ENCODE data around the gene AMDHD1. TPM values are rescaled to one million over a fixed set of nuclear protein-coding genes. Genes with fewer than 3 reads are reported as not detected.

The AMDHD1 gene
- total and polyA plus RNA-seq, 7 experiments from 2014 or later, result 0.32 to 2.4 (median 0.77) TPM

DNA sequence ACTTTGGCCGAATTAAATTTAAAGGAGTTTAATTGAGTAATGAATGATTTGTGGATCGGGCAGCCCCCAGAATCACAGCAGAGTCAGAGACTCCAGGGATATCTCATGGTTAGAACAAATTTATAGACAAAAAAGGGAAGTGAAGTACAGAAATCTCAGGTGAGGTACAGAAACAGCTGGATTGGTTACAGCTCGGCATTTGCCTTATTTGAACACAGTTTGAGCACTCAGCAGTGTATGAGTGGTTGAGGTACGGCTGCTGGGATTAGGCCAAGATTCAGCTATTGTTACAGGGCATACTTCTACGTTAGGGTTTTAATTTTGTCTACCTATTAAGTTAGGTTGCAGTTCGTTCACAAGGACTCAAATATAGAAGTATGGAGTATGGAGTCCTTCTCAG lies 24.0 kb upstream of the AMDHD1 start:
- no peak overlapping the region for H3K4me3 Mint-ChIP-seq
- H3K9me3 Mint-ChIP-seq, result no peaks in the 10 kb centered on the region
- ChIA-PET POLR2A (interaction anchor here (0.7 kb wide), 1 partner anchor 238 kb away, joined by 3 read pairs; no protein-coding TSS in a partner anchor), CTCF (interaction anchor here (0.6 to 5.7 kb wide), 5 partner anchors 35 to 79 kb away, joined by 3 to 85 read pairs (median 4); partner anchors contain the start of gene HAL)
- H3K4me1 Mint-ChIP-seq, result peaks cover 0 to 2% (median 0%) of the 10 kb centered on the region in 7 donors
- Histone ChIP-seq H3K4me3 (ENCODE audit: low read length) (no peak overlapping the region), H3K36me3 (ENCODE audit: control insufficient read depth in 2 of 3, insufficient read depth in 3 of 3, low read length in 3 of 3) (no peaks in the 10 kb centered on the region), H3K4me1 (ENCODE audit: control insufficient read depth in 2 of 2, insufficient read depth in 2 of 2, low read length in 2 of 2) (no peaks in the 10 kb centered on the region), H3K27ac (ENCODE audit: low read depth, low read length) (no peak overlapping the region), H3K27me3 (ENCODE audit: control insufficient read depth in 2 of 2, insufficient read depth in 2 of 2, low read length in 2 of 2) (no peaks in the 10 kb centered on the region), H3K9me3 (ENCODE audit: control insufficient read depth in 2 of 3, low read length in 3 of 3) (no peaks in the 10 kb centered on the region)
- intact Hi-C loops (cut with micrococcal nuclease), result loop anchor here (2.0 kb wide), 4 partner anchors 24 to 214 kb away; partner anchors contain the start of genes AMDHD1 (in 1 of the 2), CCDC38 (in 1 of the 2) and SNRPF (in 1 of the 2)
- H3K36me3 Mint-ChIP-seq, result no peaks in the 10 kb centered on the region
- H3K27me3 Mint-ChIP-seq, result peaks cover 0 to 15% (median 4%) of the 10 kb centered on the region in 5 donors
- no peak for ATAC-seq
- DNase-seq, result no peak
- H3K27ac Mint-ChIP-seq, result no peak overlapping the region

DNA sequence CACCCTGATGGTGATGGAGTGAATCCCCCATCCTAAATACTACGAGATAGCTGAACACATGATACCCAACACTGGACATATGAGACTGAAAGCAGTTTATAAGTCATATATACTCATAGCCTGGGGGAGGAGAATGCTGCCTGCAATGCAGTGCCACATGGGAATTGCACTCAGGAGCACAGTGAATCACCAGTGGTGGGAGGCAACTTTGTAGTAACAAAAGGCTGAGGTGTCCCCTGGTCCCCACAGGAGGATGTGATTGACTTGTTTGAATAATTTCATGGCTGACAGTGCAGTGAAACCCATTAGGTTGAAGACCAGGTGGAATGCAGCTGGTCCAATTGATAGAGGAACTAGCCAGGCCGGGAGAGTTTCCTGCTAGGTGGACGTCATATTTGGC lies 20.9 kb upstream of the AMDHD1 start:
- intact Hi-C loops (cut with micrococcal nuclease), result no loop called here
- Histone ChIP-seq H3K4me3 (ENCODE audit: low read length) (no peak overlapping the region), H3K36me3 (ENCODE audit: control insufficient read depth in 2 of 3, insufficient read depth in 3 of 3, low read length in 3 of 3) (no peaks in the 10 kb centered on the region), H3K9me3 (ENCODE audit: control insufficient read depth in 2 of 3, low read length in 3 of 3) (no peaks in the 10 kb centered on the region), H3K4me1 (ENCODE audit: control insufficient read depth in 2 of 2, insufficient read depth in 2 of 2, low read length in 2 of 2) (no peaks in the 10 kb centered on the region), H3K27ac (ENCODE audit: low read depth, low read length) (no peak overlapping the region), H3K27me3 (ENCODE audit: control insufficient read depth in 2 of 2, insufficient read depth in 2 of 2, low read length in 2 of 2) (no peaks in the 10 kb centered on the region)
- Mint-ChIP-seq H3K27me3 (peaks cover 0 to 2% (median 0%) of the 10 kb centered on the region in 5 donors), H3K9me3 (peaks cover 0 to 3% (median 0%) of the 10 kb centered on the region in 11 donors), H3K4me3 (no peak overlapping the region), H3K27ac (peak overlapping the region in 1 of 9 donors; percentile 78), H3K4me1 (no peaks in the 10 kb centered on the region), H3K36me3 (no peaks in the 10 kb centered on the region)
- ATAC-seq (no peak), DNase-seq (no peak)
- ChIA-PET CTCF (interaction anchor here (0.6 to 1.3 kb wide), 2 partner anchors 76 to 594 kb away, joined by 3 to 5 read pairs; no protein-coding TSS in a partner anchor), POLR2A (no interaction called here)

DNA sequence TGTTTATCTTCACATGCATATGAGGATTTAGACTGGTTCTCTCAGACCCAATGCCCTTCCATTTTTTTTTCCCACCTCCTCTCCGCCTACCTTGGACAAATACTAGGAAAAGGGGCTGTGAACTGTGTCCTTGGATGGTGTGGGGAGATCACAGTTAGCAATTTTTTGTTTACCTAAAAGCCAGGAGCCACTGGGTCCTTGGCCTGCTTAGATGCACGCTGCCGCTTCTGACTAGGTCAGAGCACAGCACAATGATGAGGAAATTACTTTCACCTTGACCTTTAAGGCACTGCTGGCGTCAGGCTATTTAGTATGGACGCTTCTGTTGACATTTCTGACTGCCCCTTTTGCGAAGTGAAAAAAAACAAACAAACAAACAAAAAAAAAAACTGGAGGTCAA lies 2.6 kb upstream of the AMDHD1 start:
- no peak overlapping the region for H3K27ac ChIP-seq (ENCODE audit: low read depth, low read length)

DNA sequence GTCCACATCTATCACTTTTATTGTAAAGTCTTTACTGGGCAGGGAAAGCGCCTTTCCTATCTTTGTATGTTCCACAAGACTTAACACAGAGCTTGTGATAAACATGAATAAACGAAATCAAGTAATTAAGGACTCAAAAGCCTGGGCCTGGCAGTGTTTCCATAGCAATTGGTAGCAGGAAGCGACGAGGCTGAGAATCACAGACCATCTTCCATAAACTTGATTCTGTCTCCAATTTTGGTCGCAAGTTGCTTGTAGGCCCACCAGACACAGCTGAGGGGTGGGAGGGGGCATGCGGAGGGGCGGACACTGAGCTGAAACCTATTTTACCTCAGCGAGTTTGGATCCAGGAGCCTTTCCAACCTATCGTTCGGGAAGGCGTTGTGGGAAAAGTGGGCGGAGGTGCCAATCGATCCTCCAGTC lies 1.0 kb upstream of the AMDHD1 start:
- peak in 4 of 9 donors; percentile 4 to 18 (median 13) for DNase-seq
- H3K27me3 Mint-ChIP-seq, result peaks cover 0 to 27% (median 0%) of the 10 kb centered on the region in 5 donors
- H3K4me3 Mint-ChIP-seq, result peak overlapping the region; percentile 88 to 99 (median 96)
- no peaks in the 10 kb centered on the region for H3K27me3 ChIP-seq (ENCODE audit: control insufficient read depth in 2 of 2, insufficient read depth in 2 of 2, low read length in 2 of 2)
- H3K36me3 ChIP-seq (ENCODE audit: control insufficient read depth in 2 of 3, insufficient read depth in 3 of 3, low read length in 3 of 3), result peaks cover 0 to 10% (median 0%) of the 10 kb centered on the region in 3 experiments
- ATAC-seq, result no peak
- H3K27ac Mint-ChIP-seq, result peak overlapping the region in 8 of 9 donors; percentile 25 to 97 (median 89)
- ChIA-PET POLR2A (interaction anchor here (0.5 to 2.8 kb wide), 7 partner anchors 9 to 725 kb away, joined by 3 to 21 read pairs (median 3); partner anchors contain the start of genes FGD6 and VEZT), CTCF (interaction anchor here (1.2 to 1.4 kb wide), 2 partner anchors 24 to 57 kb away, joined by 4 read pairs; no protein-coding TSS in a partner anchor)
- H3K36me3 Mint-ChIP-seq, result no peaks in the 10 kb centered on the region
- intact Hi-C loops (cut with micrococcal nuclease), result loop anchor here (1.0 to 10.0 kb wide), 17 partner anchors 23 to 1480 kb away; partner anchors contain the start of genes CDK17 (in 2 of the 2), NDUFA12 (in 2 of the 2), NEDD1 (in 2 of the 2) and SNRPF (in 2 of the 2)
- no peaks in the 10 kb centered on the region for H3K9me3 Mint-ChIP-seq
- peak overlapping the region; percentile 93 for H3K4me3 ChIP-seq (ENCODE audit: low read length)
- peak overlapping the region; percentile 86 for H3K27ac ChIP-seq (ENCODE audit: low read depth, low read length)
- H3K4me1 Mint-ChIP-seq, result peaks cover 4 to 12% (median 10%) of the 10 kb centered on the region in 7 donors
- H3K4me1 ChIP-seq (ENCODE audit: control insufficient read depth in 2 of 2, insufficient read depth in 2 of 2, low read length in 2 of 2), result peaks cover 6% of the 10 kb centered on the region in 2 donors
- no peaks in the 10 kb centered on the region for H3K9me3 ChIP-seq (ENCODE audit: control insufficient read depth in 2 of 3, low read length in 3 of 3)

More for the DNA sequence above, 2.6 kb upstream of the AMDHD1 start:
- Mint-ChIP-seq H3K4me3 (no peak overlapping the region), H3K36me3 (no peaks in the 10 kb centered on the region), H3K27me3 (peaks cover 0 to 23% (median 0%) of the 10 kb centered on the region in 5 donors), H3K4me1 (peaks cover 4 to 12% (median 10%) of the 10 kb centered on the region in 7 donors), H3K9me3 (no peaks in the 10 kb centered on the region), H3K27ac (peak overlapping the region in 2 of 9 donors; percentile 11 to 33)
- intact Hi-C loops (cut with micrococcal nuclease), result loop anchor here (5.0 to 10.0 kb wide), 4 partner anchors 257 to 1478 kb away; partner anchors contain the start of gene NEDD1 (in 1 of the 2)
- Histone ChIP-seq H3K4me1 (ENCODE audit: control insufficient read depth in 2 of 2, insufficient read depth in 2 of 2, low read length in 2 of 2) (peaks cover 6% of the 10 kb centered on the region in 2 donors), H3K27me3 (ENCODE audit: control insufficient read depth in 2 of 2, insufficient read depth in 2 of 2, low read length in 2 of 2) (no peaks in the 10 kb centered on the region), H3K36me3 (ENCODE audit: control insufficient read depth in 2 of 3, insufficient read depth in 3 of 3, low read length in 3 of 3) (peaks cover 0 to 10% (median 0%) of the 10 kb centered on the region in 3 experiments), H3K9me3 (ENCODE audit: control insufficient read depth in 2 of 3, low read length in 3 of 3) (no peaks in the 10 kb centered on the region), H3K4me3 (ENCODE audit: low read length) (no peak overlapping the region)
- ATAC-seq (no peak), DNase-seq (no peak)
- POLR2A ChIA-PET, result no interaction called here
- CTCF ChIA-PET, result interaction anchor here (0.7 kb wide), 1 partner anchor 88 kb away, joined by 3 read pairs; no protein-coding TSS in a partner anchor

DNA sequence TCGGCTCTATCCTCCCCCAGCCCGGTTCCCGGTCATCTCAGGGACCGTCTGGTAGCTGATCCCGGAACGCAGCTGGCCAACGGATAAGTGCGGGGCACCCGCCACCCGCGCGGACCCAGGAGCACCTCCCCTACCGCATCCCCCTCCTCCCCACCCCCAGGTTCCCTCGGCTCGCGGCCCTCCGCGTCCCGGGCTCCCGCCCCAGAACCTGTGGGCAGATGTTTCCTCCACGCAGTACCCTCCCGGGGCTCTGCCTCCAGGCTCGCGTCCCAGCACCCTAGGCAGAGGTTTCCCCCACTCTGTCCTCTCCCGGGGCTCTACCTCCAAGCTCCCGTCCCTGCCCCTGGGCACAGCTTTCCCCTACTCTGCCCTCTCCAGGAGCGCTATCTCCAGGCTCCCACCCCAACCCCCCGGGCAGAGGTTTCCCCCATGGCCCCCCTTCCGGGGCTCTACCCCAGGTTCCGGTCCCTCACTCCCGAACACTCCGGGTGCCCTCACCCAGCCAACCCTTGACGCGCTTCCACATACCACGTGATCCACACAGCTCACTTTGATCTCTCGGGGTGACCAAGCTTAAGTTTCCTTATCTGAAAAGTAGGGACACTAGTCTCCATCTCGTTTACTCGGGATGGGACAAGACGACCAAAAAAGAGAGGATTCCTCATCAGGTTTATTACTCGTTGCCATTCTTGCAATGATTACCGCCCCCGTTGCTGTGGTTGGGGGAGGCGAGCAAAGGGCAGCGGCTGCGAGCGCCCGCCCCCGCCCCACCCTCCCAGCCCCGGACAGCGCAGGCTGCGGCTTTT lies 404 bp upstream of the AMDHD1 start, which contains the start of gene CCDC38:
Gene CCDC38 (minus strand): TSS at position 91 of the 806 bp plus-strand sequence. CDS start 6,105 bp downstream, outside the sequence.
- Mint-ChIP-seq H3K36me3 (no peaks in the 10 kb centered on the region), H3K27ac (peak within 1 kb of the TSS; percentile 85 to 97 (median 89)), H3K9me3 (no peaks in the 10 kb centered on the region), H3K4me1 (peaks cover 4 to 12% (median 10%) of the 10 kb centered on the region in 7 donors), H3K4me3 (peak within 1 kb of the TSS; percentile 88 to 99 (median 96)), H3K27me3 (peaks cover 0 to 26% (median 0%) of the 10 kb centered on the region in 5 donors)
- Histone ChIP-seq H3K36me3 (ENCODE audit: control insufficient read depth in 2 of 3, insufficient read depth in 3 of 3, low read length in 3 of 3) (peaks cover 0 to 10% (median 0%) of the 10 kb centered on the region in 3 experiments), H3K9me3 (ENCODE audit: control insufficient read depth in 2 of 3, low read length in 3 of 3) (no peaks in the 10 kb centered on the region), H3K27me3 (ENCODE audit: control insufficient read depth in 2 of 2, insufficient read depth in 2 of 2, low read length in 2 of 2) (no peaks in the 10 kb centered on the region), H3K4me1 (ENCODE audit: control insufficient read depth in 2 of 2, insufficient read depth in 2 of 2, low read length in 2 of 2) (peaks cover 6% of the 10 kb centered on the region in 2 donors), H3K27ac (ENCODE audit: low read depth, low read length) (peak within 1 kb of the TSS; percentile 86), H3K4me3 (ENCODE audit: low read length) (peak within 1 kb of the TSS; percentile 93)
- peak; percentile 97 for ATAC-seq
- peak; percentile 56 to 86 (median 82) for DNase-seq
- intact Hi-C loops (cut with micrococcal nuclease), result loop anchor here (1.0 to 10.0 kb wide), 19 partner anchors 24 to 1480 kb away; partner anchors contain the start of genes CDK17 (in 2 of the 2), LTA4H (in 2 of the 2), NDUFA12 (in 2 of the 2) and NEDD1 (in 2 of the 2)
- ChIA-PET POLR2A (interaction anchor here (0.5 to 2.8 kb wide), 15 partner anchors 9 to 725 kb away, joined by 3 to 21 read pairs (median 3); partner anchors contain the start of genes FGD6, LTA4H, METAP2 and VEZT), CTCF (interaction anchor here (0.6 to 1.6 kb wide), 4 partner anchors 9 to 965 kb away, joined by 3 to 4 read pairs (median 4); no protein-coding TSS in a partner anchor)
